Spleen (tissue), 11 donors: ENCODE data around the gene TCEANC. TPM values are rescaled to one million over a fixed set of nuclear protein-coding genes. Genes with fewer than 3 reads are reported as not detected.
"Not testable (repeated sequence)": the region's sequence is repeated elsewhere in the genome, so short reads cannot be mapped to it uniquely, and the experiment has no call there.

Source experiments
- DNase-seq: peaks from one replicate; pipeline ENCODE4 v3.0.0-alpha.2; 2020
- H3K27ac ChIP-seq, 8 donors: fragments of 200-600 bp; sonication (generic) in 7 of 8; 1 replicate in 4 of 8; 2 replicates in 4 of 8; pipeline versions ENCODE4 v1.5.0 to v1.8.0; 2016 to 2021; ENCODE audit warnings: inconsistent platforms in 4 of 8, mild to moderate bottlenecking in 4 of 8, moderate library complexity in 1 of 8
- H3K27me3 ChIP-seq, 7 donors: fragments of 200-600 bp; sonication (generic) in 6 of 7; replicated peaks in 1 of 7; 1 replicate in 4 of 7; 2 replicates in 3 of 7; pipeline versions ENCODE4 v1.5.0 to v1.8.0; 2016 to 2021; ENCODE audit warnings: inconsistent platforms in 3 of 7, mild to moderate bottlenecking in 1 of 7
- H3K36me3 ChIP-seq, 6 donors: fragments of 200-600 bp; sonication (generic) in 5 of 6; 1 replicate in 4 of 6; 2 replicates in 2 of 6; pipeline versions ENCODE4 v1.5.0 to v1.8.0; 2016 to 2021; ENCODE audit warnings: inconsistent platforms in 2 of 6
- H3K4me1 ChIP-seq, 6 donors: fragments of 200-600 bp; sonication (generic) in 5 of 6; 1 replicate in 3 of 6; 2 replicates in 3 of 6; pipeline versions ENCODE4 v1.5.0 to v1.8.0; 2016 to 2021; ENCODE audit warnings: inconsistent platforms in 3 of 6
- H3K4me3 ChIP-seq, 8 donors: fragments of 200-600 bp; sonication (generic) in 7 of 8; 1 replicate in 4 of 8; 2 replicates in 4 of 8; pipeline versions ENCODE4 v1.5.0 to v1.8.0; 2016 to 2021; ENCODE audit warnings: inconsistent platforms in 4 of 8, mild to moderate bottlenecking in 4 of 8, moderate library complexity in 2 of 8
- H3K9me3 ChIP-seq, 8 donors: fragments of 200-600 bp; sonication (generic) in 7 of 8; 1 replicate in 4 of 8; 2 replicates in 4 of 8; pipeline versions ENCODE4 v1.5.0 to v1.8.0; 2016 to 2021; ENCODE audit warnings: inconsistent platforms in 4 of 8
- POLR2A ChIP-seq, 3 donors: fragments of 450-650 bp; IDR thresholded peaks; one replicate each; pipeline ENCODE4 v1.5.1; 2017; ENCODE audit warnings: antibody characterized with exemption in 3 of 3, mild to moderate bottlenecking in 1 of 3
- POLR2AphosphoS5 ChIP-seq, 3 donors: sonication (generic); formaldehyde crosslinking; IDR thresholded peaks; one replicate each; pipeline ENCODE4 v1.5.1; 2017; ENCODE audit warnings: antibody characterized with exemption in 3 of 3
- WGBS, 5 donors: extraction: QIAGEN DNeasy Blood & Tissue Kit in 3 of 5; methylation state at CpG; one replicate each; pipeline versions ENCODE4 v1.1.5 to v1.1.7; 2013 to 2018; 5-methylcytosine and 5-hydroxymethylcytosine counted together
- intact Hi-C: fragments of 100-400 bp; cut with DNase I; formaldehyde crosslinking; loops from one replicate; pipeline ENCODE4 v1.15.0; 2023; ENCODE audit warnings: low total_unique reads
- polyA plus RNA-seq, 3 donors: library from polyadenylated mRNA; stranded (reverse); fragments of 200-250 nt; gene quantifications; one replicate each; pipeline ENCODE4 v1.2.1, GENCODE V29; 2013
- total RNA-seq, 7 donors: library from RNA; depleted of rRNA in 3 of 7; stranded (reverse); fragments of >200 nt in 3 of 7; fragmentation: NEBNext Ultra II Directional in 4 of 7; extraction: Animal tissue kit (Norgen Biotek cat#: 25700) in 4 of 7; gene quantifications; one replicate each; pipeline versions ENCODE4 v1.1.0 to v1.2.1, GENCODE V29; 2016 to 2021
- TF ChIP-seq, protein P1 (sequence below), 11 experiments: fragments of 200-600 bp in 7 of 11; fragments of 450-650 bp in 4 of 11; sonication (generic) in 4 of 11; IDR thresholded peaks in 8 of 11; conservative IDR thresholded peaks in 3 of 11; 1 replicate in 7 of 11; 2 replicates in 4 of 11; pipeline versions ENCODE4 v1.4.0 to v1.8.0; 2016 to 2021; ENCODE audit warnings: antibody characterized with exemption in 11 of 11, inconsistent platforms in 4 of 11, mild to moderate bottlenecking in 1 of 11
- donor health status: healthy with polysubstance abuse.
- donor health status: DM: no; HTN: no; CAD: no; lungs with moderate emphysema.
- donor health status: DM: no; HTN: no; CAD: no.
- donor health status: Bipolar disorder and iron deficiency.
- donor health status: healthy.
- donor health status: DM: no; HTN: no; CAD: no.
- donor health status: DM: yes; HTN: yes; CAD: no.

The TCEANC gene
- total and polyA plus RNA-seq, 10 donors = 2.6 to 11.6 (median 8.1) TPM

DNA sequence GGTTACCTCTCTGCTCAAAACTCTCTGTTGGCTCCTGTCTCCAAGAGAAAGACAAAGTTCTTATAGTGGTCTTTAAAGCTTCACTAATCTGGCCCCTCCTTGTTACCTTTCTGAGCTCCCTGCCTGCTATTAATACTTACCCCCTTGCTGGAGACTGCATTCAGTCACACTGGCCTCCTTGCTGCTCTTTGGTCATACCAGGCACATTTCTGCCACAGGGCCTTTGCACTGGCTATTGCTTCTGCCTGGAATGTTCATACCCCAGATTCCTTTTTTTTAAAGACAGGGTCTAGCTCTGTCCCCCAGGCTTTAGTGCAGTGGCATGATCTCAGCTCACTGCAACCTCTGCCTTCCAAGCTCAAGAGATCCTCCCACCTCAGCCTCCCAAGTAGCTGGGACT, 20.1 kb downstream of the TCEANC start:
- TF ChIP-seq POLR2A (IDR thresholded peaks at IDR 0.05) (no peak), POLR2AphosphoS5 (IDR thresholded peaks at IDR 0.05) (no peak)
- TF ChIP-seq, protein P1, sequence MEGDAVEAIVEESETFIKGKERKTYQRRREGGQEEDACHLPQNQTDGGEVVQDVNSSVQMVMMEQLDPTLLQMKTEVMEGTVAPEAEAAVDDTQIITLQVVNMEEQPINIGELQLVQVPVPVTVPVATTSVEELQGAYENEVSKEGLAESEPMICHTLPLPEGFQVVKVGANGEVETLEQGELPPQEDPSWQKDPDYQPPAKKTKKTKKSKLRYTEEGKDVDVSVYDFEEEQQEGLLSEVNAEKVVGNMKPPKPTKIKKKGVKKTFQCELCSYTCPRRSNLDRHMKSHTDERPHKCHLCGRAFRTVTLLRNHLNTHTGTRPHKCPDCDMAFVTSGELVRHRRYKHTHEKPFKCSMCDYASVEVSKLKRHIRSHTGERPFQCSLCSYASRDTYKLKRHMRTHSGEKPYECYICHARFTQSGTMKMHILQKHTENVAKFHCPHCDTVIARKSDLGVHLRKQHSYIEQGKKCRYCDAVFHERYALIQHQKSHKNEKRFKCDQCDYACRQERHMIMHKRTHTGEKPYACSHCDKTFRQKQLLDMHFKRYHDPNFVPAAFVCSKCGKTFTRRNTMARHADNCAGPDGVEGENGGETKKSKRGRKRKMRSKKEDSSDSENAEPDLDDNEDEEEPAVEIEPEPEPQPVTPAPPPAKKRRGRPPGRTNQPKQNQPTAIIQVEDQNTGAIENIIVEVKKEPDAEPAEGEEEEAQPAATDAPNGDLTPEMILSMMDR (IDR thresholded peaks at IDR 0.05 in 8 of 11, conservative IDR thresholded peaks at IDR 0.05 in 3 of 11) = no peak
- no peak overlapping the region for H3K27ac ChIP-seq
- H3K4me1 ChIP-seq = no peaks in the 10 kb centered on the region
- H3K4me3 ChIP-seq = no peak overlapping the region
- no peaks in the 10 kb centered on the region for H3K9me3 ChIP-seq
- intact Hi-C loops = no loop called here
- H3K27me3 ChIP-seq = peaks cover 0 to 23% (median 0%) of the 10 kb centered on the region in 7 donors
- no peak for DNase-seq
- peaks cover 0 to 6% (median 0%) of the 10 kb centered on the region in 6 donors for H3K36me3 ChIP-seq

DNA sequence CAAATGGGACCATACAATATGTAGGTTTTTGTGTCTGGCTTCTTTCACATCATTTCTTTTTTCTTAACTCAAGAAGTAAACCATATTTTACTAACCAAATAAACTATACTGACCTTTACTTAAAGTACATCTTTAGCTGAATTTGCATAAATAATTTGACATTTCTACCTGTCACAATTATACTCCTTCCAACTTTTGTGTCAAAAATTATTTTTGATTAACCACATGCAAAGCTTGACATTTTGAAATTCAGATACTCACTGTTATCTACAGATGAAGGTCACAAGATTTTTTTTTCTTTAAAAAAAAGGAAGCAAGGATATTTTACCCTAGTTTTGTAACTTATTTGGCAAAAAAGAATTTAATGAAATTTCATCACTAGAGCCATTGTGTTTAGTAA, 23.9 kb downstream of the TCEANC start:
- TF ChIP-seq, protein P1 (IDR thresholded peaks at IDR 0.05 in 8 of 11, conservative IDR thresholded peaks at IDR 0.05 in 3 of 11) = no peak
- TF ChIP-seq POLR2AphosphoS5 (IDR thresholded peaks at IDR 0.05) (no peak), POLR2A (IDR thresholded peaks at IDR 0.05) (no peak)
- no peaks in the 10 kb centered on the region for H3K4me1 ChIP-seq
- H3K27ac ChIP-seq = no peak overlapping the region
- intact Hi-C loops = no loop called here
- DNase-seq = no peak
- H3K9me3 ChIP-seq = peaks cover 0 to 6% (median 0%) of the 10 kb centered on the region in 8 donors
- H3K4me3 ChIP-seq = no peak overlapping the region
- H3K27me3 ChIP-seq = peaks cover 0 to 5% (median 0%) of the 10 kb centered on the region in 7 donors
- H3K36me3 ChIP-seq = no peaks in the 10 kb centered on the region

DNA sequence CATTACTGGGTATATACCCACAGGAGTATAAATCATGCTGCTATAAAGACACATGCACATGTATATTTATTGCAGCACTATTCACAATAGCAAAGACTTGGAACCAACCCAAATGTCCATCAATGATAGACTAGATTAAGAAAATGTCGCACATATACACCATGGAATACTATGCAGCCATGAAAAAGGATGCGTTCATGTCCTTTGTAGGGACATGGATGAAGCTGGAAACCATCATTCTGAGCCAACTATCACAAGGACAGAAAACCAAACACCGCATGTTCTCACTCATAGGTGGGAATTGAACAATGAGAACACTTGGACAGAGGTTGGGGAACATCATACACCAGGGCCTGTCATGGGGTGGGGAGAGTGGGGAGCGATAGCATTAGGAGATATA, 26.8 kb downstream of the TCEANC start:
- H3K9me3 ChIP-seq, H3K27ac ChIP-seq, H3K4me1 ChIP-seq, DNase-seq, H3K36me3 ChIP-seq, H3K27me3 ChIP-seq, intact Hi-C loops, H3K4me3 ChIP-seq: not testable (repeated sequence)
- WGBS, 5 donors = 89 to 100% (median 96%) methylated on average over 3 to 4 of the region's 4 CpGs

DNA sequence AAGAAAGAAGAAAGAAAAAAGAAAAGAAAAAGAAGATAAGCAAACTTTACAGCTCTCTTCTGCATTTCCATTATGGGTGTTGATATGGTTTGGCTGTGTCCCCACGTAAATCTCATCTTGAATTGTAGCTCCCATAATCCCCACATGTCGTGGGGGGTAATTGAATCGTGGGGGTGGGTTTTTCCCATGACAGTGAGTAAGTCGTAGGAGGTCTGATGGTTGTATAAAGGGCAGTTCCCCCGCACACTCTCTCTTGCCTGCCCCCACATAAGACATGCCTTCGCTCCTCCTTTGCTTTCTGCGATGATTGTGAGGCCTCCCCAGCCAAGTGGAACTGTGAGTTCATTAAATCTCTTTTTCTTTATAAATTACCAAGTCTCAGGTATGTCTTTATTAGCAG, 28.7 kb downstream of the TCEANC start:
- 81 to 93% (median 89%) methylated on average over 7 of the region's 7 CpGs for WGBS, 5 donors
- intact Hi-C loops = no loop called here
- no peaks in the 10 kb centered on the region for H3K36me3 ChIP-seq
- peaks cover 0 to 9% (median 0%) of the 10 kb centered on the region in 8 donors for H3K9me3 ChIP-seq
- no peak overlapping the region for H3K27ac ChIP-seq
- no peak for DNase-seq
- no peak overlapping the region for H3K4me3 ChIP-seq
- TF ChIP-seq, protein P1 (IDR thresholded peaks at IDR 0.05 in 8 of 11, conservative IDR thresholded peaks at IDR 0.05 in 3 of 11) = no peak
- no peak for TF ChIP-seq POLR2A (IDR thresholded peaks at IDR 0.05)
- no peak for TF ChIP-seq POLR2AphosphoS5 (IDR thresholded peaks at IDR 0.05)
- peaks cover 0 to 11% (median 0%) of the 10 kb centered on the region in 6 donors for H3K4me1 ChIP-seq
- peaks cover 0 to 8% (median 0%) of the 10 kb centered on the region in 7 donors for H3K27me3 ChIP-seq

DNA sequence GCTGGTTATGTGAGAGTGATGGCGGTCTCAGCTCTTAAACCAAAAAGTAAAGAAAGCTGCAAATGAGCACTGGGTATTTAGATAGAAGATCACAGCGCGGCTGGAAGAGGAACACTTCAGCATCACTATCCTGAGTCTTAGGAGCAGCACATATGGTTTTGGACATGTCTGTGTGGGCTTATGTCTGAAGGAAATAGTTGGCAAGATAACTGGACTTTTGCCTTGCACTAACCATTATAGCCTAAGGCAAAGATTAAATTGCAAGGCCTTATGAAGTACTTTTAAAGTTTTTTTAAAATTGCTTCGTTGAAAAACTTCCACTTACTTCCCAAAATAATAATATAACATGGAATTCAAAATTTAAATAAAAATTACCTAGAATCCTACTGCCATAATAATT, 31.4 kb downstream of the TCEANC start:
- WGBS, 5 donors = 69 to 96% (median 91%) methylated on average over 4 of the region's 4 CpGs
- Histone ChIP-seq H3K36me3 (no peaks in the 10 kb centered on the region), H3K27me3 (peaks cover 0 to 16% (median 4%) of the 10 kb centered on the region in 7 donors), H3K9me3 (peaks cover 0 to 9% (median 0%) of the 10 kb centered on the region in 8 donors), H3K27ac (no peak overlapping the region), H3K4me3 (no peak overlapping the region), H3K4me1 (peaks cover 0 to 19% (median 5%) of the 10 kb centered on the region in 6 donors)
- intact Hi-C loops = no loop called here
- TF ChIP-seq POLR2A (IDR thresholded peaks at IDR 0.05) = no peak
- TF ChIP-seq POLR2AphosphoS5 (IDR thresholded peaks at IDR 0.05) = no peak
- TF ChIP-seq, protein P1 (IDR thresholded peaks at IDR 0.05 in 8 of 11, conservative IDR thresholded peaks at IDR 0.05 in 3 of 11) = no peak
- no peak for DNase-seq
